HepG2 (cell line): ENCODE measurements around the gene SAE1. TPM values are rescaled to one million over a fixed set of nuclear protein-coding genes. Genes with fewer than 3 reads are reported as not detected.

Experiments used
- ATAC-seq: fragments of 200-7000 bp; cut with Tn5 transposase; 3 replicates; pipeline ENCODE4 v1.9.1; 2020; ENCODE audit warnings: mild to moderate bottlenecking, moderate library complexity
- BruUV-seq: library from RNA; stranded (reverse); fragments of 400-500 nt; replicated peaks from 2 replicates; lab custom pipeline; 2021; lab: Mats Ljungman, UMichigan
- CTCF ChIA-PET: fragments of 300-600 bp; formaldehyde crosslinking; extraction: SDS; loops from one replicate; lab custom pipeline; 2021; ENCODE audit warnings: low total read pairs, inconsistent platforms, low intra/inter-chr PET ratio; lab: Yijun Ruan, JAX
- POLR2A ChIA-PET: fragments of 350-600 bp; sonication (Branson Sonifier 250); formaldehyde crosslinking; loops from one replicate; lab custom pipeline; 2020; ENCODE audit warnings: antibody characterized with exemption, inconsistent platforms; lab: Yijun Ruan, JAX
- DNase-seq: peaks from one replicate; pipeline ENCODE4 v3.0.0-alpha.2; 2015; ENCODE audit warnings: low spot score
- FAIRE-seq: peaks from 3 replicates; lab custom pipeline; 2011; peaks lifted over from hg19 to GRCh38; lab: Jason Lieb, UNC
- H2AFZ ChIP-seq: one replicate; pipeline ENCODE4 v1.6.1; 2011; ENCODE audit warnings: low read length, inconsistent platforms
- H3K27ac ChIP-seq: fragments of 300-600 bp; 3 replicates; pipeline ENCODE4 v1.8.0; 2011; ENCODE audit warnings: mixed run types, mild to moderate bottlenecking, mixed read lengths, low read length, inconsistent platforms; ENCODE audit not compliant: insufficient read depth; ENCODE audit errors: extremely low read length
- H3K27me3 ChIP-seq, 2 experiments: fragments of 200-600 bp in 1 of 2; 2 replicates in 1 of 2; 3 replicates in 1 of 2; pipeline versions ENCODE4 v1.6.0 to v1.8.0; 2011; ENCODE audit warnings: low read length in 2 of 2, mild to moderate bottlenecking in 2 of 2, moderate library complexity in 2 of 2, inconsistent platforms in 1 of 2; ENCODE audit not compliant: insufficient read depth in 2 of 2, control insufficient read depth in 1 of 2
- H3K36me3 ChIP-seq, 2 experiments: fragments of 200-600 bp in 1 of 2; replicated peaks in 1 of 2; 2 replicates in 1 of 2; 3 replicates in 1 of 2; pipeline versions ENCODE4 v1.5.1 to v1.8.0; 2011; ENCODE audit warnings: low read length in 2 of 2, inconsistent platforms in 1 of 2; ENCODE audit not compliant: insufficient read depth in 2 of 2, control insufficient read depth in 1 of 2
- H3K4me1 ChIP-seq: 2 replicates; pipeline ENCODE4 v1.5.1; 2012; ENCODE audit warnings: low read length, inconsistent platforms; ENCODE audit not compliant: insufficient read depth
- H3K4me2 ChIP-seq: 2 replicates; pipeline ENCODE4 v1.6.0; 2011; ENCODE audit warnings: low read depth, low read length, inconsistent platforms
- H3K4me3 ChIP-seq, 3 experiments: fragments of 200-600 bp in 1 of 3; sonication (generic), shearing (Covaris generic) in 1 of 3; replicated peaks in 1 of 3; 2 replicates each; pipeline ENCODE4 v1.5.1; 2011 to 2016; ENCODE audit warnings: low read length in 3 of 3, inconsistent platforms in 2 of 3, low read depth in 2 of 3, mild to moderate bottlenecking in 2 of 3, control low read depth in 1 of 3, mixed read lengths in 1 of 3; ENCODE audit not compliant: insufficient read depth in 1 of 3
- H3K79me2 ChIP-seq: one replicate; pipeline ENCODE4 v1.6.1; 2011; ENCODE audit warnings: low read length, inconsistent platforms; ENCODE audit not compliant: insufficient read depth
- H3K9ac ChIP-seq: 2 replicates; pipeline ENCODE4 v1.6.0; 2011; ENCODE audit warnings: mild to moderate bottlenecking, low read depth, low read length, inconsistent platforms; ENCODE audit not compliant: insufficient read depth
- H3K9me3 ChIP-seq: 2 replicates; pipeline ENCODE4 v1.5.1; 2012; ENCODE audit warnings: mild to moderate bottlenecking, low read length
- H4K20me1 ChIP-seq: 2 replicates; pipeline ENCODE4 v1.6.0; 2011; ENCODE audit warnings: inconsistent platforms, mild to moderate bottlenecking, low read length, moderate library complexity; ENCODE audit not compliant: insufficient read depth
- BCLAF1 ChIP-seq: fragments of 450-650 bp; IDR thresholded peaks from 2 replicates; pipeline ENCODE4 v1.6.1; 2017; ENCODE audit warnings: mild to moderate bottlenecking
- ZBTB40 ChIP-seq, 2 experiments: fragments of 450-650 bp in 1 of 2; sonication (generic) in 1 of 2; formaldehyde crosslinking in 1 of 2; IDR thresholded peaks; 2 replicates each; pipeline versions ENCODE4 v1.6.1 to v1.8.0; 2016 to 2022; ENCODE audit warnings: antibody characterized with exemption in 1 of 2, mild to moderate bottlenecking in 1 of 2, missing genetic modification reagents in 1 of 2
- ZMAT5 ChIP-seq: sonication (generic); formaldehyde crosslinking; IDR thresholded peaks from 2 replicates; pipeline ENCODE4 v1.5.0; 2020; ENCODE audit warnings: mild to moderate bottlenecking, low read depth, missing genetic modification reagents, borderline replicate concordance
- WGBS: methylation state at CpG from one replicate; pipeline ENCODE4 v1.1.6; 2017; ENCODE audit warnings: low lambda C conversion rate; 5-methylcytosine and 5-hydroxymethylcytosine counted together
- in situ Hi-C: cut with HindIII; loops from 2 replicates; pipeline ENCODE4 v1.10.0; 2017; ENCODE audit warnings: low pct_unique_long_range_greater_than_20kb; ENCODE audit not compliant: extremely low pct_ligation_motif_present
- intact Hi-C: fragments of 100-400 bp; cut with micrococcal nuclease; formaldehyde crosslinking; loops from one replicate; pipeline ENCODE4 v1.10.0; 2022; ENCODE audit not compliant: unreplicated experiment
- polyA plus RNA-seq, 8 experiments: library from polyadenylated mRNA; depleted of rRNA in 3 of 8; stranded (reverse) in 7 of 8; unstranded in 1 of 8; fragments of >200 nt; fragmentation: Illumina TruSeq in 4 of 8; extraction: Trizol in 4 of 8; gene quantifications; 2 replicates each; pipeline versions ENCODE4 v1.2.1 to v1.2.3, GENCODE V29; 2011 to 2016; ENCODE audit warnings: low read depth in 4 of 8, missing spikeins in 1 of 8, mixed read lengths in 1 of 8; ENCODE audit not compliant: insufficient read depth in 1 of 8
- total RNA-seq, 5 experiments: library from RNA; depleted of rRNA; stranded (reverse); fragments of >200 nt; fragmentation: Illumina TruSeq; extraction: Trizol; gene quantifications; 2 replicates each; pipeline ENCODE4 v1.2.3, GENCODE V29; 2016; ENCODE audit warnings: low read depth in 1 of 5

Gene SAE1
- total and polyA plus RNA-seq, 2 of the 13 experiments (the other 11 are each of a cell fraction or from before 2014, with no cell fraction given) = 87.6 to 197 TPM

GRCh38 chr19:47197141-47197540 is 66.5 kb downstream of the SAE1 start:
- in situ Hi-C loops (no loop called here), intact Hi-C loops (no loop called here)
- no peak overlapping the region for H3K4me2 ChIP-seq
- no peaks in the 10 kb centered on the region for H3K27me3 ChIP-seq
- no peak for TF ChIP-seq ZMAT5 (CRISPR knock-in tag)
- BruUV-seq = no TSS peak
- ATAC-seq = no peak
- H3K79me2 ChIP-seq = peaks cover 3% of the 10 kb centered on the region
- H3K4me1 ChIP-seq = no peaks in the 10 kb centered on the region
- peaks cover 19 to 47% of the 10 kb centered on the region in 2 experiments for H3K36me3 ChIP-seq
- H3K27ac ChIP-seq = no peak overlapping the region
- WGBS = 97% methylated on average over 4 of the region's 4 CpGs
- no peak for FAIRE-seq
- H3K9me3 ChIP-seq = no peaks in the 10 kb centered on the region
- H4K20me1 ChIP-seq = no peaks in the 10 kb centered on the region
- POLR2A ChIA-PET = no interaction called here
- CTCF ChIA-PET = no interaction called here
- H3K9ac ChIP-seq = no peak overlapping the region
- H2AFZ ChIP-seq = no peak overlapping the region
- H3K4me3 ChIP-seq = no peak overlapping the region
- no peak for DNase-seq

GRCh38 chr19:47200530-47200929 is 69.9 kb downstream of the SAE1 start:
- Histone ChIP-seq H3K4me2 (no peak overlapping the region), H2AFZ (no peak overlapping the region), H3K27me3 (no peaks in the 10 kb centered on the region), H4K20me1 (no peaks in the 10 kb centered on the region), H3K36me3 (peaks cover 22 to 65% of the 10 kb centered on the region in 2 experiments), H3K9me3 (no peaks in the 10 kb centered on the region), H3K9ac (no peak overlapping the region), H3K4me3 (no peak overlapping the region), H3K27ac (no peak overlapping the region)
- no TSS peak for BruUV-seq
- ATAC-seq (no peak), FAIRE-seq (no peak), DNase-seq (no peak)
- CTCF ChIA-PET = no interaction called here
- in situ Hi-C loops = no loop called here
- POLR2A ChIA-PET = interaction anchor here (2.1 kb wide), 1 partner anchor 26 kb away, joined by 6 read pairs; no protein-coding TSS in a partner anchor
- TF ChIP-seq ZBTB40 (IDR thresholded peaks at IDR 0.05) = no peak; the same call in 1 of the 2 replicates
- peak; percentile 78; the same call in 1 of the 2 replicates for TF ChIP-seq ZBTB40 (CRISPR knock-in tag; IDR thresholded peaks at IDR 0.05)
- no peak for TF ChIP-seq BCLAF1
- TF ChIP-seq, all 625 proteins: peak for 1
- H3K79me2 ChIP-seq = no peaks in the 10 kb centered on the region
- intact Hi-C loops = no loop called here
- 96% methylated on average over 3 of the region's 3 CpGs for WGBS
- H3K4me1 ChIP-seq = 0 out of 2 replicates have a peak, but pooled peaks cover 8% of the 10 kb centered on the region
